Panc1 (cell line): ENCODE results near the gene TPD52L1. TPM values are rescaled to one million over a fixed set of nuclear protein-coding genes. Genes with fewer than 3 reads are reported as not detected.

Source experiments
- ATAC-seq: fragments of 200-7000 bp; cut with Tn5 transposase; 2 replicates; pipeline ENCODE4 v1.9.1; 2020; ENCODE audit warnings: mild to moderate bottlenecking, moderate library complexity
- BruUV-seq: library from RNA; stranded (reverse); fragments of 400-500 nt; replicated peaks from 2 replicates; lab custom pipeline; 2021; lab: Mats Ljungman, UMichigan
- CTCF ChIA-PET: fragments of 300-600 bp; sonication (Branson Sonifier 250); formaldehyde crosslinking; loops from one replicate; lab custom pipeline; 2022; ENCODE audit warnings: antibody characterized with exemption; lab: Charles Lee
- POLR2A ChIA-PET: fragments of 300-600 bp; sonication (Branson Sonifier 250); formaldehyde crosslinking; loops from one replicate; lab custom pipeline; 2022; ENCODE audit warnings: antibody characterized with exemption; lab: Charles Lee
- DNase-seq: peaks from one replicate; pipeline ENCODE4 v3.0.0-alpha.2; 2010; ENCODE audit warnings: low read depth, low spot score
- H3K27ac ChIP-seq: 2 replicates; pipeline ENCODE4 v1.5.1; 2011; ENCODE audit warnings: mild to moderate bottlenecking, low read length, inconsistent platforms
- H3K27me3 ChIP-seq: fragments of 200-500 bp; sonication (Bioruptor generic); 2 replicates; pipeline ENCODE4 v1.6.0; 2014; ENCODE audit warnings: low read length, inconsistent platforms; ENCODE audit not compliant: control insufficient read depth, insufficient read depth
- H3K36me3 ChIP-seq: fragments of 200-500 bp; sonication (Bioruptor generic); 2 replicates; pipeline ENCODE4 v1.5.1; 2014; ENCODE audit warnings: inconsistent platforms, mild to moderate bottlenecking, low read length, moderate library complexity; ENCODE audit not compliant: control insufficient read depth, insufficient read depth
- H3K4me1 ChIP-seq: 2 replicates; pipeline ENCODE4 v1.5.1; 2011; ENCODE audit warnings: inconsistent platforms, mild to moderate bottlenecking, low read length, moderate library complexity; ENCODE audit not compliant: control insufficient read depth, insufficient read depth
- H3K4me3 ChIP-seq, 2 experiments: 2 replicates each; pipeline ENCODE4 v1.5.1; 2011 to 2012; ENCODE audit warnings: low read depth in 2 of 2, low read length in 2 of 2, mild to moderate bottlenecking in 2 of 2, inconsistent platforms in 1 of 2, moderate library complexity in 1 of 2
- H3K9me3 ChIP-seq: fragments of 200-500 bp; sonication (Bioruptor generic); 2 replicates; pipeline ENCODE4 v1.5.1; 2014; ENCODE audit warnings: low read depth, mild to moderate bottlenecking, inconsistent platforms, low read length, moderate library complexity; ENCODE audit not compliant: control insufficient read depth, insufficient read depth
- POLR2AphosphoS5 ChIP-seq: IDR thresholded peaks from 2 replicates; pipeline ENCODE4 v1.6.1; 2012; ENCODE audit warnings: mild to moderate bottlenecking, low read depth, low read length, moderate library complexity
- REST ChIP-seq, 2 experiments: IDR thresholded peaks; 2 replicates each; pipeline ENCODE4 v1.6.1; 2011 to 2012; ENCODE audit warnings: low read depth in 2 of 2, control low read depth in 1 of 2, low read length in 1 of 2, mild to moderate bottlenecking in 1 of 2, moderate library complexity in 1 of 2; ENCODE audit not compliant: insufficient read depth in 1 of 2
- SIN3A ChIP-seq: IDR thresholded peaks from 2 replicates; pipeline ENCODE4 v1.6.1; 2012; ENCODE audit warnings: low read depth, mild to moderate bottlenecking, low read length, moderate library complexity, borderline replicate concordance; ENCODE audit not compliant: insufficient read depth
- TCF7L2 ChIP-seq: IDR thresholded peaks from 2 replicates; pipeline ENCODE4 v1.6.1; 2011; ENCODE audit warnings: mild to moderate bottlenecking, low read depth, low read length, inconsistent platforms
- in situ Hi-C: cut with HindIII; loops from 2 replicates; pipeline ENCODE4 v1.10.0; 2016; ENCODE audit warnings: low sequenced_read_pairs, low pct_unique_long_range_greater_than_20kb
- intact Hi-C: fragments of 100-400 bp; cut with micrococcal nuclease; formaldehyde crosslinking; loops from one replicate; pipeline ENCODE4 v1.10.0; 2022; ENCODE audit not compliant: unreplicated experiment
- total RNA-seq: library from RNA; stranded (reverse); gene quantifications from one replicate; pipeline ENCODE4 v1.2.1, GENCODE V29; 2021; ENCODE audit not compliant: unreplicated experiment
- TF ChIP-seq, protein P1 (sequence below): fragments of 450-650 bp; IDR thresholded peaks from 2 replicates; pipeline ENCODE4 v1.5.1; 2017; ENCODE audit warnings: mild to moderate bottlenecking

TPD52L1 gene
- total RNA-seq, 1 experiment from 2014 or later: 2.9 TPM

DNA sequence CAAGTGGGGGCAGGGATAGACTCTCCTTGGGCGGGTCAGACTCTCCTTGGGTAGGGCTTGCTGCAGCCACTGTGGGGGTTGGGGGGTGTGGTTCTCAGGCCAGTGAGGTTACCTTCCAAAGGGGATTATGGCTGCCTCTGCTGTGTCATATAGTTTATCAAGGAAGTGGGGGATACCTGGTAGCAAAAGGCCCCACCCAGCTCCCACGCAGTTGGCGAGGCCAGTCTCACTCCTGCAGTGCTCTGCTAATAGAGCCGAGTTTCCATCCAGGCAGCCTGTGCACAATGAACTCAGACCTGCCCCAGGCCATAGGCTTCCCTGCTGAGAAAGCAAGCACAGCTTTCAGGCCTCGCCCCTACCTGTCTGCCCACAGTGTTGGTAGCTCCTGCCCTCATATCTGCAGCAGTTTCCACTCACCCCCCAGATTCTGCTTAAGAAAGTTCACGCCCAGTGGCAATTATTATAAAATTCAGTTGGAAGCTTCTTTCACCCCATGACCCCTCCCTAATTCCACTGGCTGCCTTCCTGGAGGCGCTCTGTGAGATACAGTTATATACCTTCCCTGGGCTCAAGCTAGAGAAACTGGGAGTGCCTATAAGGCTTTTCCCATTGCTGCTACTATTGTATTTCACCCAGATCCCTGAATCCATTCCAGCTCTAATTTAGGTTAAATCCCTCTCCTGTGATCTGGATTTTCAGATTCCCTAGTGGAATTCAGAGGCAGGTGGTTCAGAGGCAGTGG, 92.1 kb downstream of the TPD52L1 start:
- DNase-seq: no peak
- ChIA-PET CTCF (no interaction called here), POLR2A (no interaction called here)
- intact Hi-C loops: no loop called here
- BruUV-seq: no TSS peak
- peak; percentile 68 for ATAC-seq
- H3K4me3 ChIP-seq: no peak overlapping the region
- in situ Hi-C loops: no loop called here
- no peaks in the 10 kb centered on the region for H3K36me3 ChIP-seq
- H3K4me1 ChIP-seq: no peaks in the 10 kb centered on the region
- H3K27me3 ChIP-seq: peaks cover 5% of the 10 kb centered on the region; the same call in 1 of the 2 replicates
- TF ChIP-seq POLR2AphosphoS5 (no peak), SIN3A (no peak), REST (IDR thresholded peaks at IDR 0.05; ENCODE audit: insufficient read depth in 1 of 2, low read depth in 2 of 2, low read length in 1 of 2) (no peak), TCF7L2 (no peak)
- TF ChIP-seq, protein P1, sequence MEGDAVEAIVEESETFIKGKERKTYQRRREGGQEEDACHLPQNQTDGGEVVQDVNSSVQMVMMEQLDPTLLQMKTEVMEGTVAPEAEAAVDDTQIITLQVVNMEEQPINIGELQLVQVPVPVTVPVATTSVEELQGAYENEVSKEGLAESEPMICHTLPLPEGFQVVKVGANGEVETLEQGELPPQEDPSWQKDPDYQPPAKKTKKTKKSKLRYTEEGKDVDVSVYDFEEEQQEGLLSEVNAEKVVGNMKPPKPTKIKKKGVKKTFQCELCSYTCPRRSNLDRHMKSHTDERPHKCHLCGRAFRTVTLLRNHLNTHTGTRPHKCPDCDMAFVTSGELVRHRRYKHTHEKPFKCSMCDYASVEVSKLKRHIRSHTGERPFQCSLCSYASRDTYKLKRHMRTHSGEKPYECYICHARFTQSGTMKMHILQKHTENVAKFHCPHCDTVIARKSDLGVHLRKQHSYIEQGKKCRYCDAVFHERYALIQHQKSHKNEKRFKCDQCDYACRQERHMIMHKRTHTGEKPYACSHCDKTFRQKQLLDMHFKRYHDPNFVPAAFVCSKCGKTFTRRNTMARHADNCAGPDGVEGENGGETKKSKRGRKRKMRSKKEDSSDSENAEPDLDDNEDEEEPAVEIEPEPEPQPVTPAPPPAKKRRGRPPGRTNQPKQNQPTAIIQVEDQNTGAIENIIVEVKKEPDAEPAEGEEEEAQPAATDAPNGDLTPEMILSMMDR: no peak
- no peak overlapping the region for H3K27ac ChIP-seq
- H3K9me3 ChIP-seq: no peaks in the 10 kb centered on the region

DNA sequence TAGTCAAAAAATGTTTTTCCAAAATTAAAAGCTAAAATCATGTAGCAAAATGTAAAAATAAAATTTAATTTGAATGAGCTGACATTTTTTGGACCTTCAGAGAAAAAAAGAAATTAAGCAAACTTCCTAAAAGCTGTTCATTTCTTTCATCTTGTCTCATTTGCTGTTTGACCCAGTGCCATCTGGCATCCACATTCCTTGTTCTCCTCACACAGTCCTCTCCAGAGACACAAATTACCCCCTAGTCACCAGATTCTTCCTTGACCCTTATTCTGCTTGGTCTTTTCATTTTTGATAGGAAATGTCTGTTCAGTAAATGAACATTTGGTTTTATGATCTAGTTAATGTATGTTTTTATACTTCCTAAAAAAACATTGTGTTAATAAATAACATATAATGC, 93.0 kb downstream of the TPD52L1 start:
- no peaks in the 10 kb centered on the region for H3K4me1 ChIP-seq
- no peak for TF ChIP-seq POLR2AphosphoS5
- TF ChIP-seq REST (IDR thresholded peaks at IDR 0.05; ENCODE audit: insufficient read depth in 1 of 2, low read depth in 2 of 2, low read length in 1 of 2): no peak
- TF ChIP-seq, protein P1: no peak
- no peak for TF ChIP-seq TCF7L2
- no peak for TF ChIP-seq SIN3A
- BruUV-seq: no TSS peak
- no peak for DNase-seq
- no peaks in the 10 kb centered on the region for H3K9me3 ChIP-seq
- ChIA-PET CTCF (no interaction called here), POLR2A (no interaction called here)
- no peaks in the 10 kb centered on the region for H3K36me3 ChIP-seq
- intact Hi-C loops: no loop called here
- no peak overlapping the region for H3K4me3 ChIP-seq
- H3K27me3 ChIP-seq: peaks cover 5% of the 10 kb centered on the region; the same call in 1 of the 2 replicates
- no peak overlapping the region for H3K27ac ChIP-seq
- no peak for ATAC-seq
- in situ Hi-C loops: no loop called here
